ENCODE measurements around the gene KCMF1.

DNA sequence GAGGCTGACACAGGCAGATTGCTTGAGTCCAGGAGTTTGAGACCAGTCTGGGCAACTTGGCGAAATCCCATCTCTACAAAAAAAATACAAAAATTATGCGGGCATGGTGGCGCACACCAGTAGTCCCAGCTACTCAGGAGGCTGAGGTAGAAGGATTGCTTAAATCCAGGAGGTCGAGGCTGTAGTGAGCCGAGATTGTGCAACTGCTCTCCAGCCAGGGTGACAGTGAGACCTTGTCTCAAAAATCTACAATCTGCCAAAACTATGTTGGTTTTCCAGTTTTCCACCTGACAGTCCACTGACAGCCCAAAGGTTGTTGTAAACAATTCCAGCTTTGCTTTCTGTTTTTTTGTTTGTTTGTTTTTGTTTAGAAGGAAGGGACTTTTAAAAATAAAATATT lies 51.3 kb downstream of the KCMF1 start:
- TF ChIP-seq, protein P1, sequence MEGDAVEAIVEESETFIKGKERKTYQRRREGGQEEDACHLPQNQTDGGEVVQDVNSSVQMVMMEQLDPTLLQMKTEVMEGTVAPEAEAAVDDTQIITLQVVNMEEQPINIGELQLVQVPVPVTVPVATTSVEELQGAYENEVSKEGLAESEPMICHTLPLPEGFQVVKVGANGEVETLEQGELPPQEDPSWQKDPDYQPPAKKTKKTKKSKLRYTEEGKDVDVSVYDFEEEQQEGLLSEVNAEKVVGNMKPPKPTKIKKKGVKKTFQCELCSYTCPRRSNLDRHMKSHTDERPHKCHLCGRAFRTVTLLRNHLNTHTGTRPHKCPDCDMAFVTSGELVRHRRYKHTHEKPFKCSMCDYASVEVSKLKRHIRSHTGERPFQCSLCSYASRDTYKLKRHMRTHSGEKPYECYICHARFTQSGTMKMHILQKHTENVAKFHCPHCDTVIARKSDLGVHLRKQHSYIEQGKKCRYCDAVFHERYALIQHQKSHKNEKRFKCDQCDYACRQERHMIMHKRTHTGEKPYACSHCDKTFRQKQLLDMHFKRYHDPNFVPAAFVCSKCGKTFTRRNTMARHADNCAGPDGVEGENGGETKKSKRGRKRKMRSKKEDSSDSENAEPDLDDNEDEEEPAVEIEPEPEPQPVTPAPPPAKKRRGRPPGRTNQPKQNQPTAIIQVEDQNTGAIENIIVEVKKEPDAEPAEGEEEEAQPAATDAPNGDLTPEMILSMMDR (IDR thresholded peaks at IDR 0.05) = no peak
- TF ChIP-seq POLR2AphosphoS5 (IDR thresholded peaks at IDR 0.05) = no peak
- TF ChIP-seq POLR2A (IDR thresholded peaks at IDR 0.05) = no peak
